ENCODE data around the gene VAMP5. TPM values are rescaled to one million over a fixed set of nuclear protein-coding genes. Genes with fewer than 3 reads are reported as not detected.

VAMP5 gene
- total RNA-seq, 1 donor from 2014 or later = 17.1 TPM

- TF ChIP-seq EZH2 (IDR thresholded peaks at IDR 0.05; ENCODE audit: insufficient read depth, low read length) (no peak), CTCF (IDR thresholded peaks at IDR 0.05; ENCODE audit: insufficient read depth, low read depth, low read length) (no peak)
- Mint-ChIP-seq H3K27me3 (ENCODE audit: low read depth, unreplicated experiment) (no peaks in the 10 kb centered on the region), H3K27ac (ENCODE audit: unreplicated experiment) (no peak overlapping the region), H3K4me3 (ENCODE audit: unreplicated experiment) (no peak overlapping the region), H3K9me3 (ENCODE audit: unreplicated experiment) (no peaks in the 10 kb centered on the region), H3K4me1 (ENCODE audit: low read depth, unreplicated experiment) (no peaks in the 10 kb centered on the region), H3K36me3 (ENCODE audit: low read depth, unreplicated experiment) (peaks cover 8% of the 10 kb centered on the region)
- no peaks in the 10 kb centered on the region for H3K9me3 ChIP-seq (ENCODE audit: insufficient read depth, low read depth, low read length)
- H3K4me1 ChIP-seq (ENCODE audit: insufficient read depth, low read length) = no peaks in the 10 kb centered on the region
- H4K20me1 ChIP-seq (ENCODE audit: insufficient read depth, low read length) = peaks cover 15% of the 10 kb centered on the region
- H3K36me3 ChIP-seq (ENCODE audit: insufficient read depth, low read length) = peaks cover 64% of the 10 kb centered on the region
- H3K4me3 ChIP-seq (ENCODE audit: insufficient read depth, low read depth, low read length) = no peak overlapping the region
- no peaks in the 10 kb centered on the region for H3K79me2 ChIP-seq (ENCODE audit: insufficient read depth, low read length)
- DNase-seq (ENCODE audit: low read depth) = no peak
- no peak for FAIRE-seq
- H3K4me2 ChIP-seq (ENCODE audit: low read length) = no peak overlapping the region
- no peak overlapping the region for H2AFZ ChIP-seq (ENCODE audit: low read depth, low read length)
- no peaks in the 10 kb centered on the region for H3K27me3 ChIP-seq (ENCODE audit: insufficient read depth, low read length)
- no peak overlapping the region for H3K9ac ChIP-seq (ENCODE audit: low read length)
- H3K27ac ChIP-seq (ENCODE audit: low read depth, low read length) = no peak overlapping the region
These were observed 58.5 kb downstream of the VAMP5 start for GRCh38 chr2:85642725-85643124.

Other genes with a start within 250 kb of the VAMP5 start
- gene RETSAT, start 229.9 kb upstream of the VAMP5 start, total RNA-seq = 38.2 and 38.5 TPM in 2 replicates
- 11.2 and 11.7 TPM in 2 replicates for gene ELMOD3, start 229.7 kb upstream of the VAMP5 start, total RNA-seq
- gene CAPG, start 174.1 kb upstream of the VAMP5 start, total RNA-seq = 59.3 and 68.2 TPM in 2 replicates
- 0.58 and 0.64 TPM in 2 replicates for gene SH2D6, start 165.7 kb upstream of the VAMP5 start, total RNA-seq
- 175 and 180 TPM in 2 replicates for gene MAT2A, start 45.3 kb upstream of the VAMP5 start, total RNA-seq
- 79.0 and 94.6 TPM in 2 replicates for gene GGCX, start 22.9 kb upstream of the VAMP5 start, total RNA-seq
- 30.6 and 35.3 TPM in 2 replicates for gene VAMP8, start 6.8 kb upstream of the VAMP5 start, total RNA-seq
- 155 and 176 TPM in 2 replicates for gene RNF181, start 11.3 kb downstream of the VAMP5 start, total RNA-seq
- gene TMEM150A, start 18.3 kb downstream of the VAMP5 start, total RNA-seq = 20.4 and 22.2 TPM in 2 replicates
- 14.3 and 17.8 TPM in 2 replicates for gene C2orf68, start 27.6 kb downstream of the VAMP5 start, total RNA-seq
- 44.4 and 48.3 TPM in 2 replicates for gene USP39, start 31.8 kb downstream of the VAMP5 start, total RNA-seq
- not detected in 2 replicates for gene SFTPB, start 83.8 kb downstream of the VAMP5 start, total RNA-seq
- gene GNLY, start 109.9 kb downstream of the VAMP5 start, total RNA-seq = not detected in 2 replicates
- gene ATOH8, start 169.6 kb downstream of the VAMP5 start, total RNA-seq = 1.2 and 1.9 TPM in 2 replicates

Measured in astrocyte (in vitro differentiated cells and primary cell).